CD4-positive, alpha-beta T cell treated with Interleukin-4 for 4 hours (primary cell): Measurements from ENCODE around the gene TRIM49B.
"Not testable (repeated sequence)": the region's sequence is repeated elsewhere in the genome, so short reads cannot be mapped to it uniquely, and the experiment has no call there.

Experiments
- DNase-seq: peaks from one replicate; pipeline ENCODE4 v3.0.0-alpha.2; 2020

TRIM49B gene

GRCh38 chr11:49028523-49028922 is at the start of gene TRIM49B:
Gene TRIM49B, plus strand, starts transcription at chr11:49028823. Its CDS starts 2,777 bp downstream, at chr11:49031600.
- not testable (repeated sequence) for DNase-seq

- not testable (repeated sequence) for DNase-seq
Measured at GRCh38 chr11:48983785-48984184, 44.8 kb upstream of the TRIM49B start, which contains the start of gene TRIM51G. Gene TRIM51G, minus strand, starts transcription at chr11:48983885. Its CDS starts 2,190 bp downstream, at chr11:48981695.

GRCh38 chr11:49048229-49048628 is 19.6 kb downstream of the TRIM49B start:
- not testable (repeated sequence) for DNase-seq

GRCh38 chr11:49049821-49050220 is 21.2 kb downstream of the TRIM49B start:
- not testable (repeated sequence) for DNase-seq

GRCh38 chr11:49059012-49059411 is 30.4 kb downstream of the TRIM49B start, which contains the start of gene TRIM64C:
Gene TRIM64C, minus strand, starts transcription at chr11:49059112. Its CDS starts 0 bp downstream, at chr11:49059112.
- not testable (repeated sequence) for DNase-seq

GRCh38 chr11:49069897-49070296 is 41.3 kb downstream of the TRIM49B start:
- not testable (repeated sequence) for DNase-seq
